Muscle of leg (tissue), 11 donors: ENCODE results near the gene ZNF512. TPM values are rescaled to one million over a fixed set of nuclear protein-coding genes. Genes with fewer than 3 reads are reported as not detected.

Experiments used
- DNase-seq: peaks from one replicate; pipeline ENCODE4 v3.0.0; 2013
- H3K27ac ChIP-seq: one replicate; pipeline ENCODE4 v1.5.1; 2013; ENCODE audit warnings: mild to moderate bottlenecking, low read length, control low read depth
- H3K27me3 ChIP-seq: one replicate; pipeline ENCODE4 v1.6.1; 2013; ENCODE audit warnings: low read length; ENCODE audit not compliant: control insufficient read depth, insufficient read depth
- H3K36me3 ChIP-seq: one replicate; pipeline ENCODE4 v1.6.1; 2013; ENCODE audit warnings: low read length; ENCODE audit not compliant: control insufficient read depth, insufficient read depth
- H3K4me1 ChIP-seq: one replicate; pipeline ENCODE4 v1.6.1; 2013; ENCODE audit warnings: low read length; ENCODE audit not compliant: control insufficient read depth, insufficient read depth
- H3K4me3 ChIP-seq: one replicate; pipeline ENCODE4 v1.5.1; 2013; ENCODE audit warnings: low read length, control low read depth
- H3K9me3 ChIP-seq: replicated peaks from 2 replicates; pipeline ENCODE4 v1.6.1; 2013; ENCODE audit warnings: low read depth, low read length; ENCODE audit not compliant: control insufficient read depth
- WGBS: methylation state at CpG from one replicate; pipeline ENCODE4 v1.1.5; 2013; ENCODE audit warnings: missing lambda C conversion rate; ENCODE audit not compliant: insufficient coverage; 5-methylcytosine and 5-hydroxymethylcytosine counted together
- polyA plus RNA-seq, 8 donors: library from polyadenylated mRNA; unstranded; fragments of 120-200 nt; gene quantifications; one replicate each; pipeline versions ENCODE4 v1.2.1 to v1.2.3, GENCODE V29; 2013; ENCODE audit warnings: inconsistent platforms in 1 of 8, low replicate concordance in 1 of 8; ENCODE audit not compliant: insufficient read length in 8 of 8, insufficient read depth in 1 of 8
- total RNA-seq: library from RNA; stranded (reverse); fragments of 120-200 nt; gene quantifications from one replicate; pipeline ENCODE4 v1.2.4, GENCODE V29; 2013

Gene ZNF512
- total and polyA plus RNA-seq, 9 donors = 37.1 to 46.4 (median 40.7) TPM

DNA sequence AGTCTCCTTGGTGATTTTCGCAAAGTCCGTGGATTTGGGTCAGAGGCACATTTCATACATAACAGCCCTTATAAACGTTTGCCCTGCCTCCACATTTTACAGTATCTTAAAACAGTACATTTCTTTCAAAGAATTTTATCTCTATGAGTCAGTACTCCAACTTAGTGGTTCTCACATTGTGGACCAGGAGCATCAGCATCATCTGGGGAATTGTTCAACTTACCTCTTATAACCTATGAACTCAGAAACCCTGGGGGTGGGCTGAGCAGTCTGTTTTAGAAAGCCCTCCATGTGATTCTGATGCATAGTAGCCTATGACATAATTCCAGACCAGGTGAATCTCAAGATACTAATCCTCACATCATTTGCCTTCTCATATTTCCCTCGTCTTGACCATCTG is 68.2 kb downstream of the ZNF512 start:
- Histone ChIP-seq H3K9me3 (no peaks in the 10 kb centered on the region), H3K27ac (no peak overlapping the region), H3K36me3 (peaks cover 63% of the 10 kb centered on the region), H3K4me1 (no peaks in the 10 kb centered on the region), H3K27me3 (no peaks in the 10 kb centered on the region), H3K4me3 (no peak overlapping the region)
- WGBS = 38% methylated on average over 2 of the region's 4 CpGs
- DNase-seq = no peak

DNA sequence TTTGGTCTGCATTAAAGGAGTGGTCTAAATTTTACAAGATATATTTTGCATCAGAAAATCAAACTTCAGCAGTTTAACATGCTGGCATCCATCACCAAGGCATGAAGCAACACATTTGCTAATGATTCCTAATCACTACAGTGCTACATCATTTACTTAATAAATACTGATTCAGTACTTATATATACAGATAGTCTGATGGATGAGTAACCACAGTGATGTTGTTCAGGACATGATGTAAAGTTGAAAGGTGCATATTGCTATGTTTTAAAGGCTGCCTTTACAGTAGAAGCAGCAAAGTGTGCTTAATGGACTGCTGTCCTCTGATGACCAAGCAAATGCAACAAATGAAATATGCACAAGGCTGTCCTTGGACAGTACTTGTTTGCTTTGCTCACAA is 69.5 kb downstream of the ZNF512 start:
- H3K36me3 ChIP-seq = peaks cover 68% of the 10 kb centered on the region
- no peaks in the 10 kb centered on the region for H3K27me3 ChIP-seq
- H3K27ac ChIP-seq = no peak overlapping the region
- DNase-seq = no peak
- H3K4me1 ChIP-seq = no peaks in the 10 kb centered on the region
- H3K9me3 ChIP-seq = no peaks in the 10 kb centered on the region
- no peak overlapping the region for H3K4me3 ChIP-seq

DNA sequence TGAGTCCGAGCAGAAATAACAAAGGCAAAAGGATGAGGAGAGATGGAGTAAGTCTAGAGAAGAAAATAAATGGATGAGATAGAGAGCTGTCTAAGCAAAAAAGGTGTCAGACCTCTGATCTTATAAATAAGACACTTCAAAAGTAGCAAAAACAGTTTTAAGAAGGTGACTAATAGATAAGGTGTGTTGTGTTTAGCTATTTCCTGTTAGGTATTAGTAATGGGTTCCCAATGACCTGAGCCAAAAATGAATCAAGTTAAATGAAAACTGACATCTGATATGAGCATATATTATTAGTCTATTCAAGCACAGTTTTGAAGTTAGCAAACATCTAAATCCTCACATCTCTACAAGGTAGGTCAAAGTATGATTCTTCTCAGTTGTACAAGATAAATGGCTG is 69.9 kb downstream of the ZNF512 start:
- H3K36me3 ChIP-seq = peaks cover 70% of the 10 kb centered on the region
- H3K9me3 ChIP-seq = no peaks in the 10 kb centered on the region
- no peak overlapping the region for H3K4me3 ChIP-seq
- H3K4me1 ChIP-seq = no peaks in the 10 kb centered on the region
- 80% methylated on average over 1 of the region's 1 CpG for WGBS
- H3K27me3 ChIP-seq = no peaks in the 10 kb centered on the region
- no peak for DNase-seq
- no peak overlapping the region for H3K27ac ChIP-seq

DNA sequence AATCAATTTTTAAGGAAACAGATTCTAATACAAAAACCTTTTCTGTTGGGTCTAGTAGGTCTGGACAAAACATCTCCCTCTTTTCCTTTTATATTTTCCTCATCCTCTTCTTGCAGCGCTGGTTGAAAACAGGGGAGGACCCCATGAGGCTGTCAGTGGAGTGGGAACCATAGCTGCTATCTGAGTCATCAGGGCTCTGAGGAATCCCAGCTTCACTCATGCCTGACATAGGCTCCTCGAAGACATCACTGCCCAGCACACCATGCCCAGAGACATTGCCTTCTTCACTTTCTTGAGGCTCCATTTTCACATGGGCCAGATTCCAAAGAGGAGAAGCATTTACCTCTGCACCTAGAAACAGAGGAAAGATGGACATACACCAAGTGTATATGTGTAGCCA is 70.6 kb downstream of the ZNF512 start:
- no peak overlapping the region for H3K27ac ChIP-seq
- WGBS = 100% methylated on average over 2 of the region's 2 CpGs
- H3K4me1 ChIP-seq = no peaks in the 10 kb centered on the region
- no peak for DNase-seq
- no peaks in the 10 kb centered on the region for H3K27me3 ChIP-seq
- H3K4me3 ChIP-seq = no peak overlapping the region
- no peaks in the 10 kb centered on the region for H3K9me3 ChIP-seq
- peaks cover 64% of the 10 kb centered on the region for H3K36me3 ChIP-seq

DNA sequence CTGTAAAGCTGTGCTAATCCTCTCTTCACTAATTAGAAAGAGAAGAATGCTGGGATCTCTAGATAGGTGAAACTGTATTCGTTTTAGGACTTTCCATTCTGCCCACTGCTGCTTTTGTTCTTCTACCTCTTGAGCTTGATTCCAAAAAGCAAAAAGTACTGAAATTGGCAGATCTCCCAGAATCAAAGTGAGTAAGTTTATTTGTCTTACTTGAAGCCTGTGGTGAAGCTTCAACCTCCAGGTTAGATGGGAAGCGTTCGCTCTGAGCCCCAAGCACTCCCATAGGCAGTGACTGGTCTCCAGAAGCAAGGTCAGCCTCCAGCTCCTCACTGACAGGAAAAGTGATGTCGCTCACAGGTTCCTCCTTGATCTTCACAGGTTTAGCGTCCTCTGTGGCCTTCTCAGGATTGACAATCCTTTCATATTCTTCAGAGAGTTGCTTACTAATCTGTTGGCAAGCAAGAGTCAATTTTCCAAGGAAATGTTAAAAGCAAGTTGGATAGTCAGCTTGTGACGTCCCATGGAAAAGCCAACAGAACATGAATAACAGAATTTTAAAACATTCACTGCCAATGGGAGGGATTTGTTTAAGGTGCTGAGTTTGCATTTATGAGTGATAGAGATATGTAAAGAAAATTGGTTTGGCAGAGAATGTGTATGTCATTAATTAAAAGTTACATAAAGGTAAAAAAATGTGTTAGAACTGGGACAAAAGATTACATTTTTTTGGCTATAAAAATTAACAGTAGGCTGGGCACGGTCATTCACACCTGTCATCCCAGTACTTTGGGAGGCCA is 72.5 kb downstream of the ZNF512 start:
- no peaks in the 10 kb centered on the region for H3K9me3 ChIP-seq
- 86% methylated on average over 4 of the region's 7 CpGs for WGBS
- DNase-seq = no peak
- H3K4me1 ChIP-seq = no peaks in the 10 kb centered on the region
- H3K27me3 ChIP-seq = no peaks in the 10 kb centered on the region
- no peak overlapping the region for H3K27ac ChIP-seq
- peaks cover 62% of the 10 kb centered on the region for H3K36me3 ChIP-seq
- no peak overlapping the region for H3K4me3 ChIP-seq

DNA sequence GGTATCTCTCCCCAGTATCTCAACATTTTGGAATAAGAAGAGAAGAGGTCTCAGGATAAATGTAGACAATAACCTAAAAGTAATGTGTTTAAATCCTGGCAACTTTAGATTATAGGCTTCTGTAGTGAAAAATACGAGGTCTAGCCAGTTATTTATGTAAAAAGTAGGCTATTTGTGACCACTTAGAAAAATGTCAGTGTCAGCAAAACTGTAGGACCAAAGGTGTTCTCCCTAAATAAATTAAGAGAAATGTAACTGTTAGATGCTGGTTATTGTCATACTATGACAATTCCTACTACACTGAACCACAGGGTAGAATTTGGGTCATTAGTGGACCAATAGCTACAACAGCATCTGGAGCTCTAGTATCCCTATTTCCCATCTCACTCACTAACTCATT is 78.5 kb downstream of the ZNF512 start:
- H3K4me1 ChIP-seq = peaks cover 16% of the 10 kb centered on the region
- H3K27ac ChIP-seq = no peak overlapping the region
- no peaks in the 10 kb centered on the region for H3K27me3 ChIP-seq
- peaks cover 30% of the 10 kb centered on the region for H3K36me3 ChIP-seq
- no CpG with 5 or more reads among the region's 1 CpG for WGBS
- DNase-seq = no peak
- no peaks in the 10 kb centered on the region for H3K9me3 ChIP-seq
- no peak overlapping the region for H3K4me3 ChIP-seq

DNA sequence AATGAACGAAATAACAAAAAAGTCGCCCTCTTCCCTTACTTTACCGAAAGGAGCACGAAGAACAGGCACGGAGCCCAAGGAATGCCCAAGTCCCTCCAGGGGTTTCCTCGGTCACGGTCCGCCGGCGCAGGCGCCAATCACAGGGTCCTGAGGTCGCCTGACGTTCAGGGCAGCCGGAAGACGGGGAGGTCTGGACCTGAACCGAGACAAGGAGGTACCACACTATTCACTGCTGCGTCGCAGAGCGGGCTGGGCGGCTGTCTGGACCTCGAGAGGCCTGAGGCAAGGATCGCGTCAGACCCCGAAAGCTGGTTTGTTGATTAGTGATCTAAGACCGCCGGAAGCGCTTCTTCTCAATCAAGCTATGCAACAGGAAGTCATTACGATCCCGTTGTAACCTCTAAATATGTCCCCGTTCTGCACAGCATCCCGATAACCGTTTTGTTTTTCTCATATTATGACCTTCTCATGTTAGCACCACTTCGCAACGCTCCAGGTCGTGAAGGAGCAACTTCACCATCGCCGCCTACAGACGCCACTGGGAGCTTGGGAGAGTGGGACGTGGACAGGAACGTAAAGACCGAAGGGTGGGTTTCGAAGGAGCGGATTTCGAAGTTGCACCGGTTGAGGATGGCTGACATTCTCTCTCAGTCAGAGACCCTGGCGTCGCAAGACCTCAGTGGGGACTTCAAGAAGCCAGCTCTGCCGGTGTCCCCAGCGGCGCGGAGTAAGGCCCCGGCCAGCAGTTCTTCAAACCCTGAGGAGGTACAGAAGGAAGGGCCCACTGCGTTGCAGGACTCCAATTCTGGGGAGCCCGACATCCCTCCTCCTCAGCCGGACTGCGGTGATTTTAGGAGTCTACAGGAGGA is 80.7 kb downstream of the ZNF512 start, which contains the start of the genes SLC4A1AP and SUPT7L:
Gene SLC4A1AP (plus strand): TSS at position 605 of the 869 bp plus-strand sequence. CDS start 26 bp downstream, at position 631.
Gene SUPT7L (minus strand): TSS at position 330 of the 869 bp plus-strand sequence. CDS start 1,422 bp downstream, outside the sequence.
- no peaks in the 10 kb centered on the region for H3K27me3 ChIP-seq
- peak; percentile 92 for DNase-seq
- H3K36me3 ChIP-seq = peaks cover 25% of the 10 kb centered on the region
- H3K9me3 ChIP-seq = no peaks in the 10 kb centered on the region
- peak within 1 kb of the TSS; percentile 97 for H3K27ac ChIP-seq
- WGBS = under 1% methylated on average over 50 of the region's 56 CpGs
- H3K4me3 ChIP-seq = peak within 1 kb of the TSS; percentile 93
- H3K4me1 ChIP-seq = peaks cover 16% of the 10 kb centered on the region

DNA sequence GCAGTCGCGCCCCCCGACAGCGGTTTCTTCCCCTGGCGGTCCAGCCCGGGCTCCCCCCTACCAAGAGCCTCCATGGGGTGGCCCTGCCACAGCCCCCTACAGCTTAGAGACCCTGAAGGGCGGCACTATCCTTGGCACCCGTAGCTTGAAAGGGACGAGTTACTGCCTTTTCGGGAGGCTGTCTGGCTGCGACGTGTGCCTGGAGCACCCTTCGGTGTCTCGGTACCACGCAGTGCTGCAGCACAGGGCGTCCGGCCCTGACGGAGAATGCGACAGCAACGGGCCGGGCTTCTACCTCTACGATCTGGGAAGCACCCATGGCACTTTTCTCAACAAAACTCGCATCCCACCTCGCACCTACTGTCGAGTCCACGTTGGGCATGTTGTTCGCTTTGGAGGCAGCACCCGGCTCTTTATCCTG is 81.3 kb downstream of the ZNF512 start:
- Histone ChIP-seq H3K9me3 (no peaks in the 10 kb centered on the region), H3K4me3 (peak overlapping the region; percentile 93), H3K36me3 (peaks cover 30% of the 10 kb centered on the region), H3K4me1 (peaks cover 16% of the 10 kb centered on the region), H3K27me3 (no peaks in the 10 kb centered on the region), H3K27ac (peak overlapping the region; percentile 97)
- WGBS = 2% methylated on average over 20 of the region's 28 CpGs
- no peak for DNase-seq

DNA sequence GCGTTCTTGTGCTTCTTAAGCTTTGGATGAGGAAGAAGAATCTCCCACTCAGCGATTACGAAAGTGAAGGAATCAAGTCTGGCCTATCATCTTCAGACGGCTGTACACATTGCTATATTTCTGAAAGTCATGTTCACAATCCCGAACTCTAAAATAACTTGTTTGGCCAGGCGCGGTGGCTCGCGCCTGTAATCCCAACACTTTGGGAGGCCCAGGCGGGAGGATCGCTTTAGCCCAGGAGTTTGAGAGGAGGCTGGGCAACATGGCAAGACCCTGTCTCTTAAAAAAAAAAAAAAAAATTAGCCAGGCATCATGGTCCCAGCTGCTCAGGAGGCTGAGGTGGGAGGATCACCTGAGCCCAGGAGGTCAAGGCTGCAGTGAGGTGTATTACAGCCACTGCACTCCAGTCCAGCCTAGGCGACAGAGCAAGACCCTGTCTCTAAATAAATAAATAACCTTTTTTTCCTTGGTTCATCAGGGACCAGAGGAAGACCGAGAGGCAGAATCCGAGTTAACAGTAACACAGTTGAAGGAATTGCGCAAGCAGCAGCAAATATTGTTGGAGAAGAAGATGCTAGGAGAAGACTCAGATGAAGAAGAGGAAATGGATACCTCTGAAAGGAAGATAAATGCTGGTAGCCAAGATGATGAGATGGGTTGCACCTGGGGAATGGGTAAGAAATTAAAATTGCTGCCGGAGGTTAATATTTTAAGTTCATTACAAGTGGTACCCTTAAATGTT is 82.0 kb downstream of the ZNF512 start:
- DNase-seq = no peak
- Histone ChIP-seq H3K9me3 (no peaks in the 10 kb centered on the region), H3K27ac (no peak overlapping the region), H3K4me1 (peaks cover 16% of the 10 kb centered on the region), H3K4me3 (peak overlapping the region; percentile 93), H3K27me3 (no peaks in the 10 kb centered on the region), H3K36me3 (peaks cover 30% of the 10 kb centered on the region)
- WGBS = 92% methylated on average over 10 of the region's 16 CpGs
